GM20000 (cell line): ENCODE measurements around the gene ALDH1A1.

Experiments used
- DNase-seq: peaks from one replicate; pipeline ENCODE4 v3.0.0; 2012; ENCODE audit warnings: low spot score
- CTCF ChIP-seq: IDR thresholded peaks from 2 replicates; pipeline ENCODE4 v1.5.1; 2012; ENCODE audit warnings: mild to moderate bottlenecking, control low read depth; ENCODE audit errors: extremely low read depth, missing control alignments

The ALDH1A1 gene

DNA sequence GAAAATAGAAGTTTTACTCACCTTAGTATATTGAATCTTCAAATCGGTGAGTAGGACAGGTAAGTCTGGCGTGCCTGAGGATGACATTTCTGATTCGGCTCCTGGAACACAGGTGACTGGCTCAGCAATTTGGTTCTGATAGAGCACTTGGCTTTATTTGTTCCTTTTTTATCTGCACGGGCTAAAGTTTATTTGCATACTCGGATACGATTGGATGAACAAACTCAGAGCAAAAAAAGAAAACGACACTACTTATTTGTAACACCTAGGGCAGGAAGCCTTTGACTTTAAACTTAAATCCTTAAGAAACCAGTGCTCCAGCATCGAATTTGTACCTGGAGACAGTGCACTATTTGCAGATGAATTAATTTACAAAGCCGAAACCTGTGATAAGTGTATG is at the start of gene ALDH1A1:
TSS of gene ALDH1A1 (minus strand) at position 140 of the 400 bp plus-strand sequence. CDS start at position 87, 53 bp downstream.
- no peak for DNase-seq
- TF ChIP-seq CTCF: no peak

- DNase-seq: no peak
- TF ChIP-seq CTCF: no peak
Measured at GRCh38 chr9:73001860-73002259, 49.0 kb upstream of the ALDH1A1 start.

- no peak for DNase-seq
- no peak for TF ChIP-seq CTCF
Measured at GRCh38 chr9:72998363-72998762, 45.5 kb upstream of the ALDH1A1 start.

DNA sequence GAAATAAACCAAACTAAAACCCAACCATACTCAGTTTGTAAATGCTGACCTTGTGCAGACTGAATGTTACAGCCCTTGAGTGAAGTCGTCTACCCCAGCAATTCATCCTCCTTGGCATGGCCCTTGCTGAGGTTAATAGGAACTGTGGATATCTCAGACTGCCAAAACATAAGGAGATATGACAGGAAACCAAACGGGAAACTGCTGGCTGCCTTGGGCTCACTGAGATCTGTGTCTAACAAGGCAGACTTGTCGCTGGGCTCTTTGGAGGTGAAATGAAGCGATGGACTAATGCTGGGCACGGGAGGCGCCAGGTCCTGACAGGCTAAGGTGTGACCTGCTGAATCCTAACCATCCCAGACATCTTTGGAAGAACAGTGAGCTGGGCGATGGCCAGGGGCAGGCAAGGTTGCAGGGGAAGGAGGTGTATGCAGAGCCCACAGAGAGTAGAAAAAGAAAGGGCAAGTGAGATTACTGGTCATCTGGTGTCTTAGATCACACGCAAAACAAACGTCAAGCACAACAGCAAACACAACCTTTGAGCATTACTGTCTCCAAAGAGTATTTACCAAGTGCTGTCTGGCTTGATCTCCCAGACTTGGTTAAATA is 44.6 kb upstream of the ALDH1A1 start:
- no peak for DNase-seq
- TF ChIP-seq CTCF: no peak

DNA sequence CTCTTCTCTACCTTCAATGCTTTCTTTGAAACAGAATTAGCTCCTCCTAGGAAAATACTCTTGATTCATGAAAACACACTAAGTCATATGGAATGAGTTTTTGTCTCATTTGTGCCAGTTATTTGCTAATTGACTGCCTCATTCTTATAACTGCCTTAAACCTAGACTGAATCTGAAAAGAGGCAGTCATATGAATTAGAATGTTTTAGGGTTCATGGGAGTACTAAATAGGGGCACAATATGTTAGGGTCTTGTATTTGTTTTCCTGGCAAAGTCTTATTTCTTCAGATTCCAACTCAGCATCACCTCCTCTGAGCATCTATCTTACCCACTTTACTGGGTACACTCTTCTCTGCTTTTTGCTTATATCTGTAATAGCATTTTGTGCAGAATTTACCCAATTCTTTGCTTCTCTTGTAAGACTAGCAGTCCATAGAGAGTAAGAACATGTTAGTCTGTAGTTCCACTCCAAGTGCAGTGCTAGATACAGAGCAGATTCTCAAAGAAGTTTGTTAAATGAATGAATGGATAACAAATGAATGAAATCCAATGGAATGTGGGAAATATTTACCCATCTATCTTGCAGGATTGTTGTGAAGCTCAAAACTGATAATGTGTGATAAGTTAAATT is 43.9 kb upstream of the ALDH1A1 start:
- no peak for TF ChIP-seq CTCF
- no peak for DNase-seq

- DNase-seq: no peak
- no peak for TF ChIP-seq CTCF
Measured at GRCh38 chr9:72996114-72996513, 43.3 kb upstream of the ALDH1A1 start.

GRCh38 chr9:72995131-72996024 is 42.5 kb upstream of the ALDH1A1 start:
- no peak for DNase-seq
- TF ChIP-seq CTCF: no peak
